Measurements from ENCODE around the gene MAP3K15. TPM values are rescaled to one million over a fixed set of nuclear protein-coding genes. Genes with fewer than 3 reads are reported as not detected.

MAP3K15 gene
- total and polyA plus RNA-seq, 10 of the 15 experiments (the other 5 are each of a cell fraction or from before 2014, with no cell fraction given), result 0.03 to 0.16 TPM; not detected in 8

DNA sequence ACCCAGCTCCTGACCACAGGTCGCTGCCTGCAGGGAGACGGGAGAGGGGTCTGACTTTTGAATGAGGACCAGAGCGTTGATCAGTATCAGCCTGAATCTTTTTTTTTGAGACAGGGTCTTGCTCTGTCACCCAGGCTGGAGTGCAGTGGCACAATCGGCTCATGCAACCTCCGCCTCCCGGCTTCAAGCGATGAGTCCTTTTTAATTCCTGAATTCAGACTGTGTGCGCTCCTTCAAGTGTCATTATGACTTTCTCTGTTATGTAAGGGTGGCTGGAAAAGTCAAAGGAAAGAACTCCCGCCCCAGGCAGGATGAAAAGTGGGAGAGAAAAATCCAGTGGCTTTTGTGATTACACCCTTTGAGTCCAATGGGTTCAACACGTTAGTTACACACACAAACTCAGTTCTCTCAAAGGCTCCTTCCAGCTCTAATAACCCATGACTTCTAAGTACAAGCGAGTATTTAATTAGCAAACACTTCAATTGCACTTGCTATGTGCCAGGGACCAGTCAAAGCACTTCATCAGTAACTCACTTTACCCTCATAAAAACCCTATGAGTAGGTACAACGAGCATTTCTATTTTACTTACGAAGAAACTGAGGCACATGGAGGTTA, 127.1 kb downstream of the MAP3K15 start (continued):
- no peak for TF ChIP-seq RUNX3 (IDR thresholded peaks at IDR 0.05; ENCODE audit: low read length)
- TF ChIP-seq BACH1 (IDR thresholded peaks at IDR 0.05; ENCODE audit: borderline replicate concordance), result no peak

DNA sequence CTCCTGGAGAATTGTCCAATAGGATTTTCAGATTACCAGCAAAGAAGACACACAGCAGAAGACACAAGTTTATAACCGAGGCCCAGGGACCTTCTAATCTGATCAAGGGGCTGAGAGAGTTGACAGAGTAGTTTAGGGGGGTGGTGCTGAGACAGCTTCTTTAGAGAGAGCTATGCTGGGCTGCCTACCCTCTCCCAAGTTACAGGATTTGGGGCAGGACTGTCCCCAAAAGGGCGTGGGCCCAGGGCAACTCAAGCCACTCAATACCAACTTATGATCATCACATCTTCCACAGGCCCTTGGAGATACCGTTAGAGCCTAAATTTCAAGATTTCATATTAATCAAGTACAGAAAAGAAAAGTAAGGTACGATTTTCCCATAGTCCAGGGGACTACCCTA, 128.6 kb downstream of the MAP3K15 start:
- H3K4me2 ChIP-seq (ENCODE audit: control insufficient read depth, insufficient read depth), result no peak overlapping the region
- no peaks in the 10 kb centered on the region for H4K20me1 ChIP-seq (ENCODE audit: control insufficient read depth, insufficient read depth)
- H3K9me3 ChIP-seq (replicated peaks; ENCODE audit: control insufficient read depth, insufficient read depth, low read length), result no peaks in the 10 kb centered on the region
- RAD21 ChIA-PET (ENCODE audit: unreplicated experiment), result no interaction called here
- no peaks in the 10 kb centered on the region for H3K79me2 ChIP-seq (ENCODE audit: control insufficient read depth, insufficient read depth, low read length)
- SMC1A ChIA-PET (ENCODE audit: uncharacterized antibody, unreplicated experiment), result no interaction called here
- H3K4me3 ChIP-seq, result no peak overlapping the region
- no peak overlapping the region for H3K9ac ChIP-seq (ENCODE audit: control insufficient read depth, insufficient read depth, low read length)
- CTCF ChIA-PET, result no interaction called here
- no peaks in the 10 kb centered on the region for H3K36me3 ChIP-seq (ENCODE audit: control insufficient read depth in 2 of 2, insufficient read depth in 2 of 2, low read length in 1 of 2)
- no peaks in the 10 kb centered on the region for H3K4me1 ChIP-seq (ENCODE audit: control insufficient read depth, insufficient read depth, low read length)
- intact Hi-C loops (cut with micrococcal nuclease; ENCODE audit: unreplicated experiment) (no loop called here), in situ Hi-C loops (cut with MboI) (no loop called here)
- ATAC-seq, result no peak
- no peaks in the 10 kb centered on the region for H3K27me3 ChIP-seq (replicated peaks in 1 of 2; ENCODE audit: control insufficient read depth in 2 of 2, insufficient read depth in 2 of 2, low read length in 1 of 2)
- TF ChIP-seq RFX5 (IDR thresholded peaks at IDR 0.05; ENCODE audit: low read depth, low read length) (no peak), LARP7 (IDR thresholded peaks at IDR 0.05) (no peak), SMAD1 (IDR thresholded peaks at IDR 0.05; ENCODE audit: low read depth, partially characterized antibody) (no peak), CHD2 (IDR thresholded peaks at IDR 0.05; ENCODE audit: borderline replicate concordance, low read depth, low read length) (no peak), JUNB (IDR thresholded peaks at IDR 0.05) (no peak), IRF4 (IDR thresholded peaks at IDR 0.05; ENCODE audit: low read depth, low read length) (no peak), EED (IDR thresholded peaks at IDR 0.05; ENCODE audit: low read depth) (no peak), WRNIP1 (IDR thresholded peaks at IDR 0.05; ENCODE audit: borderline replicate concordance, low read depth, low read length) (no peak), RAD51 (IDR thresholded peaks at IDR 0.05) (no peak), TCF12 (IDR thresholded peaks at IDR 0.05; ENCODE audit: low read depth, low read length) (no peak)
- TF ChIP-seq, protein P1, sequence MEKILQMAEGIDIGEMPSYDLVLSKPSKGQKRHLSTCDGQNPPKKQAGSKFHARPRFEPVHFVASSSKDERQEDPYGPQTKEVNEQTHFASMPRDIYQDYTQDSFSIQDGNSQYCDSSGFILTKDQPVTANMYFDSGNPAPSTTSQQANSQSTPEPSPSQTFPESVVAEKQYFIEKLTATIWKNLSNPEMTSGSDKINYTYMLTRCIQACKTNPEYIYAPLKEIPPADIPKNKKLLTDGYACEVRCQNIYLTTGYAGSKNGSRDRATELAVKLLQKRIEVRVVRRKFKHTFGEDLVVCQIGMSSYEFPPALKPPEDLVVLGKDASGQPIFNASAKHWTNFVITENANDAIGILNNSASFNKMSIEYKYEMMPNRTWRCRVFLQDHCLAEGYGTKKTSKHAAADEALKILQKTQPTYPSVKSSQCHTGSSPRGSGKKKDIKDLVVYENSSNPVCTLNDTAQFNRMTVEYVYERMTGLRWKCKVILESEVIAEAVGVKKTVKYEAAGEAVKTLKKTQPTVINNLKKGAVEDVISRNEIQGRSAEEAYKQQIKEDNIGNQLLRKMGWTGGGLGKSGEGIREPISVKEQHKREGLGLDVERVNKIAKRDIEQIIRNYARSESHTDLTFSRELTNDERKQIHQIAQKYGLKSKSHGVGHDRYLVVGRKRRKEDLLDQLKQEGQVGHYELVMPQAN (conservative IDR thresholded peaks at IDR 0.05), result no peak
- TF ChIP-seq, protein P2, sequence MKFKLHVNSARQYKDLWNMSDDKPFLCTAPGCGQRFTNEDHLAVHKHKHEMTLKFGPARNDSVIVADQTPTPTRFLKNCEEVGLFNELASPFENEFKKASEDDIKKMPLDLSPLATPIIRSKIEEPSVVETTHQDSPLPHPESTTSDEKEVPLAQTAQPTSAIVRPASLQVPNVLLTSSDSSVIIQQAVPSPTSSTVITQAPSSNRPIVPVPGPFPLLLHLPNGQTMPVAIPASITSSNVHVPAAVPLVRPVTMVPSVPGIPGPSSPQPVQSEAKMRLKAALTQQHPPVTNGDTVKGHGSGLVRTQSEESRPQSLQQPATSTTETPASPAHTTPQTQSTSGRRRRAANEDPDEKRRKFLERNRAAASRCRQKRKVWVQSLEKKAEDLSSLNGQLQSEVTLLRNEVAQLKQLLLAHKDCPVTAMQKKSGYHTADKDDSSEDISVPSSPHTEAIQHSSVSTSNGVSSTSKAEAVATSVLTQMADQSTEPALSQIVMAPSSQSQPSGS (IDR thresholded peaks at IDR 0.05; ENCODE audit: low read length), result no peak
- TF ChIP-seq, protein P3, sequence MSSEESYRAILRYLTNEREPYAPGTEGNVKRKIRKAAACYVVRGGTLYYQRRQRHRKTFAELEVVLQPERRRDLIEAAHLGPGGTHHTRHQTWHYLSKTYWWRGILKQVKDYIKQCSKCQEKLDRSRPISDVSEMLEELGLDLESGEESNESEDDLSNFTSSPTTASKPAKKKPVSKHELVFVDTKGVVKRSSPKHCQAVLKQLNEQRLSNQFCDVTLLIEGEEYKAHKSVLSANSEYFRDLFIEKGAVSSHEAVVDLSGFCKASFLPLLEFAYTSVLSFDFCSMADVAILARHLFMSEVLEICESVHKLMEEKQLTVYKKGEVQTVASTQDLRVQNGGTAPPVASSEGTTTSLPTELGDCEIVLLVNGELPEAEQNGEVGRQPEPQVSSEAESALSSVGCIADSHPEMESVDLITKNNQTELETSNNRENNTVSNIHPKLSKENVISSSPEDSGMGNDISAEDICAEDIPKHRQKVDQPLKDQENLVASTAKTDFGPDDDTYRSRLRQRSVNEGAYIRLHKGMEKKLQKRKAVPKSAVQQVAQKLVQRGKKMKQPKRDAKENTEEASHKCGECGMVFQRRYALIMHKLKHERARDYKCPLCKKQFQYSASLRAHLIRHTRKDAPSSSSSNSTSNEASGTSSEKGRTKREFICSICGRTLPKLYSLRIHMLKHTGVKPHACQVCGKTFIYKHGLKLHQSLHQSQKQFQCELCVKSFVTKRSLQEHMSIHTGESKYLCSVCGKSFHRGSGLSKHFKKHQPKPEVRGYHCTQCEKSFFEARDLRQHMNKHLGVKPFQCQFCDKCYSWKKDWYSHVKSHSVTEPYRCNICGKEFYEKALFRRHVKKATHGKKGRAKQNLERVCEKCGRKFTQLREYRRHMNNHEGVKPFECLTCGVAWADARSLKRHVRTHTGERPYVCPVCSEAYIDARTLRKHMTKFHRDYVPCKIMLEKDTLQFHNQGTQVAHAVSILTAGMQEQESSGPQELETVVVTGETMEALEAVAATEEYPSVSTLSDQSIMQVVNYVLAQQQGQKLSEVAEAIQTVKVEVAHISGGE (CRISPR knock-in tag; IDR thresholded peaks at IDR 0.05), result no peak
- no peak overlapping the region for H3K27ac ChIP-seq (ENCODE audit: control insufficient read depth, insufficient read depth)
- POLR2A ChIA-PET, result no interaction called here
- BruUV-seq (replicated peaks), result no TSS peak
- no peak for FAIRE-seq
- DNase-seq (ENCODE audit: low read depth, low spot score), result no peak
- WGBS (ENCODE audit: insufficient coverage, insufficient replicate concordance, low lambda C conversion rate, missing lambda C conversion rate), result 14% methylated on average over 4 of the region's 4 CpGs
- H2AFZ ChIP-seq (ENCODE audit: control insufficient read depth, low read depth, low read length), result no peak overlapping the region
